ENCODE results near the gene COL5A2.

DNA sequence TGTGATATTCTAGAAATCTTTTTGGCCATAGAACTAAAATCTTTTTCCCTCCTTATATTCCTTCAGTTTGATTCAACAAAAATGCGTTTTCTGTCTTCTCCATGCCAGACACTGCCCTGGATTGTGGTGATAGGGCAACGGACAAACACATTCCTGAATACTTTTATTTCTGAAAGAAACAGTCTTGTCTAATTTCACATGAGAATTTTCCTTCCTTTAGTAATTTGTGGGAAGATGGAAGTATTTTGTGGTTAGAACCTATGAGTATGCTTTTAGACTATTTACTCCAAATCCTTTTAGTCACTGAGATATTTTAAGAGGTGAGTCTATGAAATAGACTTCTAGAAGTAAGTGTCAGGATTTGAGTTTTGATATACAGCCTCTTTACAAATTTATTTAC is 49.6 kb downstream of the COL5A2 start:
- TF ChIP-seq, protein P1, sequence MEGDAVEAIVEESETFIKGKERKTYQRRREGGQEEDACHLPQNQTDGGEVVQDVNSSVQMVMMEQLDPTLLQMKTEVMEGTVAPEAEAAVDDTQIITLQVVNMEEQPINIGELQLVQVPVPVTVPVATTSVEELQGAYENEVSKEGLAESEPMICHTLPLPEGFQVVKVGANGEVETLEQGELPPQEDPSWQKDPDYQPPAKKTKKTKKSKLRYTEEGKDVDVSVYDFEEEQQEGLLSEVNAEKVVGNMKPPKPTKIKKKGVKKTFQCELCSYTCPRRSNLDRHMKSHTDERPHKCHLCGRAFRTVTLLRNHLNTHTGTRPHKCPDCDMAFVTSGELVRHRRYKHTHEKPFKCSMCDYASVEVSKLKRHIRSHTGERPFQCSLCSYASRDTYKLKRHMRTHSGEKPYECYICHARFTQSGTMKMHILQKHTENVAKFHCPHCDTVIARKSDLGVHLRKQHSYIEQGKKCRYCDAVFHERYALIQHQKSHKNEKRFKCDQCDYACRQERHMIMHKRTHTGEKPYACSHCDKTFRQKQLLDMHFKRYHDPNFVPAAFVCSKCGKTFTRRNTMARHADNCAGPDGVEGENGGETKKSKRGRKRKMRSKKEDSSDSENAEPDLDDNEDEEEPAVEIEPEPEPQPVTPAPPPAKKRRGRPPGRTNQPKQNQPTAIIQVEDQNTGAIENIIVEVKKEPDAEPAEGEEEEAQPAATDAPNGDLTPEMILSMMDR (IDR thresholded peaks at IDR 0.05): no peak
- TF ChIP-seq EP300 (IDR thresholded peaks at IDR 0.05; ENCODE audit: low read depth) (no peak), POLR2A (IDR thresholded peaks at IDR 0.05) (no peak), POLR2AphosphoS5 (IDR thresholded peaks at IDR 0.05) (no peak)
